HG03066 (cell line): ENCODE data around the gene PTPRR.

Source experiments
- ATAC-seq: cut with Tn5 transposase; IDR thresholded peaks from one replicate; pipeline ENCODE4 v1.9.1; 2021; ENCODE audit warnings: low read depth; ENCODE audit not compliant: unreplicated experiment

PTPRR gene

DNA sequence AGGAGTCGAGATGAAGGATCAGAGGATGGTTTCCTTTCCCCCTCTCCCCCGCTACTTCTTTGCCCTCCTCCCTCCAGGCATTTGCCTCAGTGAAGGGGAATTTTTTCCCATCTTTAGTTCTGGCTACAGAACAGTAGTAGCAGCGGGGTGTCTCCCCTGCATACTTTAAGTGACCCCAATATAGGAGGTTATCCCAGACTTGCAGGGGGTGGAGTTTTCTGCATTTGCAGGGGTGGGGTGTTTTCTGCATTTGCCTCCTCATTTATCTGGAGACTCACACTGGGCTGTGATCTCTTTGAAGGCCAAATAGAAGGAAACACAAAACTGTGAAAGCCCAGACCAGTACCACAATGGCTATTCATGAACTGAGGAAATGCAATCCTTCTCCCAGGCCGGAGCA is 303.1 kb downstream of the PTPRR start:
- no peak for ATAC-seq

DNA sequence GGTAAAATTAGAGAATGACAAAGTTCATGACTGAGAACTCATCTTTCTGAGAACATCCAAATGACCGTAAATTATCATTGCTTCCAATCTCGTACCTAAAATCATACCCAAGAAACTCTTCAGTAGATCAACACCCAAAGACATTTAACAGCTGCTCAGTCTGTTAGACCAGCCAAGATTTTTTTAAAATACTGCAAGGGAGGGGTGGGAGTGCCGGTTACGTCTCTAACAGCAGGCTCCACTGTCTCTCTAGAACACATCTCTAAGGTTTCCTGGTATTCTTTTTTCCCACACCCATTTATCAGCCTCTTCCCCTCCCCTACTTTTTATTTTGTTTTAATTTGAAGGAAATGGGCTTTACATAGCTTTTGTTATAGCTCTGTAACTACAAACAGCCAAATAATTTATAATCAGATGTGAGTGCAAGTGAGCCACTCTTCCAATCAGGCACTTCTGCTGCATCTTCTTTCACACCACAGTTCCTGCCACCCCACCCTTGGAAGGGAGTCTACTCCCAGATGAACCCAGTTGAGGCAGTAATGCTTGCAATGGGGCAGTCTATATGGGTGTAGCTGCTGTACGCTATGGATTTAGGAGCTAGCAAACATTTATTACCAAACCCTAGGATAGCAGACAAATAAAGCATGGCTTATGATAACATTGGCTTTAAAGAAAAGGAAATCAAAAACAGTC is 305.2 kb downstream of the PTPRR start:
- ATAC-seq: no peak

DNA sequence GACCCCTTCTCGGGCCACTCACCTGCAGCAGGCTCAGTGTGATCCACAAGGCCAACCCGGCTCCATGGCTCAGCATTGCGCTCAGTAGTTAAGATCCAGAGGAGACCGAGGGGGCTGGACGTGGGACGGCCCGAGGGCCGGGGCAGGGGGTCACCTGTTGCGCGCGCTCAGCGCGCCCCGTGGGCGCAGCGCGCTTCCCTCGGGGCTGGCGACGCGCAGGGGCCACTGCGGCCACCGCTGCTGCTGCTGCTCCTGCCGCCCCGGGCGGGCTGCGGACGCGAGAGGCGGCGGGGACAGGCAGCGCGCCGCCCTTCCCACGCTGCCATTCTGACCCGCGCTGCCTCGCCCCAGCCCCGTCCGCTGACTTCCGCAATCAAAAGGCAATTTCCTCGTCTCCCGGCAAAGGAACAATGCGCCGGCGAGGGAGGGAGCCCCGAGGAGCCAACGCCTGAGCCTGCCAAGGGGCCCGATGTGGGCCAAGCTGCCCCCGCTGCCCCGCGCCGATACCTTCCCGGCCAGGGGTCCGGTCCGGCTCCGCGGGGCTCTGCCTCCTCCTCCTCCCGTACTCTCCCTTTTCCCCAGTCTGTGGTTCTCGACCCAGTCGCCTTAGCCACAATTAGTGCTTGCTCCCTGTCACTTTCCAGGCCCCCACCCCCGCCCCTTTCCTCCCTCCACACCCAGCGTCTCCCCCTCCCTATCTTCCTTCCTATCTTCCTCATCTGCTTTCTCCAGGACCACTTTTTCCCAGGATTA is 310.6 kb downstream of the PTPRR start:
- no peak for ATAC-seq

DNA sequence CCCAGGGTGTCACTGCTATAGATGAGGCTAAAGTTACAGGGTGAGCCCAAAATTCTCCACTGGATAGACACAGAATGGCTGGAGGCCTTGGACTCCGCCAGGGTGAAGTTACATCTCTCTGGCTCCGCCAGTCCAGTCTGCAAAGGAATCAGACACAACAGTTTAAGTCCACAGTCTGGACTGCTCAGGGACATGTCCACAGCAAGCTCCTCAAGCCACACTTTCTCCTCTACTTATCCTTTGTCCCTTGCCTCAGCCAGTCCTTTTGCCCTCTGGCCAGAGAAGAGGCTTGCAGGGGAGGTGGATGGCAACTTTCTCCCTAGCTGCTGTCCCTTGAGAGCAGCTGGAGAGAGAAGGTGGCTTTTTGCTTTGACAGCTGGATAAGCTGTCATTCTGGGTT is 311.3 kb downstream of the PTPRR start:
- ATAC-seq: no peak

DNA sequence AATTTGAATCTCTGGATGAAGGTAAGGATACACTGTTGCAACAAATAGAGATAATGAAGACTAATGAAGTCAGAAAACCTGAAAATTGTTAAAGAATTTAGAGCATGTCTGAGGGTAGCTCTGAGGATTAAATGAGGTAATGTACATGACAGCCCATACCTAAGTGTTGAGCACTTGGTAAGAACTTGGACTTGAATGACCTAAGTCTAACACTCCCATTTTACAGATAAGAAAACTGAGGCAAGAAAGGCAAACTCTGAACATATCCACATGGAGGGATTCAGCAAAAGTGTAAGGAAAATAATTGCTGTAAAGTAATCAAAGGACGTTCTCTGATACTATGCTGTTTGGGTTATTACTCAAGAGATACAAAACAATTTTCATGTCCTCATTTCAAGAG is 312.4 kb downstream of the PTPRR start:
- no peak for ATAC-seq

DNA sequence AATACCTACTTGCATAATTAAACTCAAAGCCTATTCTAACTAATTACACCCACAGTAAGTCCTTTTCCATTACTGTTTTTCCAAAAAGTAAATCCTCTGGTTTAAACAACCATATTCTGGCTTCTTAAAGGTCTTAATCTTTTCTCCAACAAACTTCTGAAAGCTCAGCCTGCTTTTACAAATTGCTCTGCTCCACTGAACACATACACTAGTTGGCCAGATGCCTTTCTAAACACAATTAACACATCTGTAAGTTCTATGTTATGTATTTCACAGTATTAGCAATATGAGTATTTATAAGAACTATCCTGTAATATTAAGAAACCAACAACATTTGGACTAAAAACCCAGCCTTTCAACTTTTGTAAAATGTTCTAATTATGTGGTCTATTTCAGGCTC is 313.4 kb downstream of the PTPRR start:
- ATAC-seq: no peak

DNA sequence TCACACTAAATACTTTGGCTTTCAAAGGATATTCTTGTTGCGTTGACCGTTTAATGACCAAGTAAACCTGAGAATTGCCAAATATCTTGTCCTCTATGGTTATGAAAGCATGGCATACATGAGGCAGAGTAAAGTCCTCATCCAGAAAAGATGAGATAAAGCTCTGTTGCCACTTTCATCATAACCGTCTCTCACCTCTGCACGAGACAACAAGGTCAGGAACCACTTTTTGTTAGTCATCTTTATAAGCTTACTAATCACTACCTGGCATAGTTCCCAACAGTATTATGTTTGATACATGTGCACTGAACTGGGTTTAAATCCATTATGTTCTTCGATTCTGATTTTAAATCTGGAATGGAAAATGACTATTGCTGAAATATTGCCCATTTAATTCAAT is 314.6 kb downstream of the PTPRR start:
- ATAC-seq: no peak

DNA sequence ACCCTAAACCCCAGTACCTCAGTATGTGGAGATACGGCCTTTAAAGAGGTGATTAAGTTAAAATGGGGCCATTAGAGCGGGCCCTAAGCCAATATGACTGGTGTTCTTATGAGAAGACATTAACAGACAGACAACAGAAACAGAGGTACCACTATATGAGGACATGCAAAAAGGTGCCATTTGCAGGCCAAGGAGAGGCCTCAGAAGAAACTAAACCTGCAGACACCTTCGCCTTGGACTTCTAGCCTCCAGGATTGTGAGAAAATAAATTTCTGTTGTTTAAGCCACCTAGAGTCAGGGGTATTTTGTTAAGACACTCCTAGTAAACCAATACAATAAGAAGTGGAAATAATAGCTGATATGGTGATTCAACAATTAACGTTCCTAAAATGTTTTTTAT is 315.9 kb downstream of the PTPRR start:
- ATAC-seq: no peak

DNA sequence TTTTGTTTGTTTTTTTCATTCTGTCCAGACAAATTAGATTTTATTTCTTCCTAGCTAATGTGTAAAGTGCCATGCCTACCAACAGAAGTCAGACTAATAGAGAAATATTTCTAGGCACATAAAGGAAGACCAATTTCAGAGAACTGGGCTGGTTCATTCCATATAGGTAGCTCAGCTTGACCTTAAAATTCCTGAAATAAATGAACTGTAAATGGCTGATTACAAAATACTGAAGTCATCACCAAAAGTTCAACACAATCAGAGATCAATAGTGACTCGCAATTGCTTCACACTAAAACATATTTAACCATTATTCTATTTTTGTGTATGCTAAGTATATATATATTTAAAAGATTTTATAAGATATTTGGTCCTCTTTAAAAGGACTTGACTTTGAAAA is 317.5 kb downstream of the PTPRR start:
- ATAC-seq: no peak

DNA sequence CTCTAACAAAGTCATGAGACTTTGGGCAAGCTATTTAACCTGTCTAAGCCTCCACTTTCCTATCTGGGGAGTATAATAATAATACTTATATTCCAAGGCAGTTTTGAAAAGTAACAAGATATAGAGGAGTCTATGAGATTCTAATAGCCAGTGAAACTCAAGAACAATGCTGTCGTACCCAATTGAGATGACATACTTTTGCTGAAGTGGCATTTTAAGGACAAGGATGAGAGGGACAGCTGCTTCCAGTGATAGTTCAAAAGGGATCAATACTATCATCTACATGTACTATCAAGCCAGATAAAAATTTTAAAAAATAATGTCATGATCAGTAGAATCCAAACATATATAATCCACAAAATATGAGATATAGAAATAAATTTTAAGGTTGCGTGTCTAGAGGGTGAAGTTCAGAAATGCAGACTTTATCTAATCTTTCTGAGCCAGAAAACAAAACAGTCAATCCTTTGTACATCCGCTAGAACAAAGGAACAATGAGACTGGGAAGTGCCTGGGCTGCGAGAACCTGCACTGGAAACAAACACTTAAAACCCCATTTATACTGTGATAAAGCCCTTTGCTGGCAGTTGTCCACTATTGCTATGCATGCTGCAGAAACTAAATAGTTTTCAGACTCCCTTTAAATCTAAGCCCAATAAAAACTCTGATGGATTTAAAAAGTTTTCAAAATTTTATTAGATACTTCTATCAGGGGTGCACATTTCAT is 321.9 kb downstream of the PTPRR start:
- ATAC-seq: no peak

DNA sequence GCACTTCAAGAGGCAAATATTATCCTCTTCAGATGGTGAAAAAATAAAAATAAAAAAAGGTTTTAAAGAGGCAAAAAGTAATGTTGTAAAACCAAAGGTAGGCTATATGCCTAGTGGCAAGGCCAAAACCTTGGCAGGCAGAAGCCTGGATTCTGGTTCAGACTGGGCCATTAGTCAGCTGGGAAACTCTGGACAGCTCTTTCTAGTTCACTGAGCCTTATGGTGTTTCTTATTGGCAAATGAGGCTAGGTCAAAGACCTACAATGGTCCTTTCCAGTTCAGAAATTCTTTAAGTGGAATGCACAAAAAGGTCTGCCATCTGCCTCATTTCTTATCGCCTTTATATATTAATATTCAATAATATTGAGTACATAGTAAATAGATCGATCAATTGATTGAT is 327.9 kb downstream of the PTPRR start:
- ATAC-seq: no peak

DNA sequence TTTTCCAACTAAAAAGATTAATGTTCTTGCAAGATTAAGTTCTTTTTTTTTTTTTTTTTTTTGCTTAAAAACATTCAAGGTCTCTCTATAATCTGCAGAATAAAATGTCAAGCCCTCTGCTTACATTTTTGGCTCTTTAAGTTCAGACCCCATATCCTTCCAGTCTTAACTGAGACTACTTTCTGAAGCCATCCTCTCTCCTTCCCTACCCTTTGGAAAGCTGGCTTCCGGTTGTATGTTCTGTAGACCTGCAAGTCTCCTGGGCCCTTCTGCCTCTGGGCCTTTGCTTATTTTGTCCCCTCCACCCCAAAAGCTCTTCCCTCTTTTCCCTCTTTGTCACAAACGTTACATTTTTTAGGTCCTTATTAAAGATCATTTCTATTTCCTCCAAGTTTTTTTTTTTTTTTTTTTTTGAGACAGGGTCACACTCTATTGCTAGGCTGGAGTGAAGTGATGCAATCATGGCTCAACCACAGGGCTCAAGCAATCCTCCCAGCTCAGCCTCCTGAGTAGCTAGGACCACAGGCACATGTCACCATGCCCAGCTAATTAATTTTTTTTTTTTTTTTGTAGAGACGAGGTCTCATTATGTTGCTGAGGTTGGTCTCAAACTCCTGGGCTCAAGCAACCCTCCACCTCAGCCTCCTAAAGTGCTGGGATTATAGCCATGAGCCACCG is 329.9 kb downstream of the PTPRR start:
- ATAC-seq: no peak

DNA sequence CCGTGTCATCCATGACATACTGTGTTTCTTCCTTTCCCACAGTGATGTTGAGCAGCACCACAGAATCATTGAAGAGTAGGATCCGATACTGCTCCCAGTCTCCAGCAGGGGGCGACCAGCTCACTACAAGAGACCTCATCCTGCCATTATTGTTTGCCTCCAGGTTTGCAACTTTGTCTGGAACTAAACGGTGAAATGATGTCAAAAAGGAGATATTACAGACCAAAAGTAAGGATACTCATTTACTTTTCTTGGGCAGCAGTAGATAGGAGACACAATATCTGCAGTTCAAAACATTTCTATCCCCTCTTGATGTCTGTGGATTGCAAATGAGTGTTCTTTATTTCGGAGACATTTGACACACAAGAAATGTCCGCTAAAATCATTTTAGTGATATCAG is 330.5 kb downstream of the PTPRR start:
- ATAC-seq: peak; percentile 92
